ENCODE results near the gene TMEM238. TPM values are rescaled to one million over a fixed set of nuclear protein-coding genes. Genes with fewer than 3 reads are reported as not detected.
"Not testable (repeated sequence)": the region's sequence is repeated elsewhere in the genome, so short reads cannot be mapped to it uniquely, and the experiment has no call there.

Gene TMEM238
- total RNA-seq, 1 donor from 2014 or later, result 14.8 TPM

- intact Hi-C loops (cut with micrococcal nuclease), result no loop called here
These were observed 38.8 kb downstream of the TMEM238 start for GRCh38 chr19:55345101-55345817.

GRCh38 chr19:55344444-55344843 lies 39.6 kb downstream of the TMEM238 start:
- intact Hi-C loops (cut with micrococcal nuclease), result no loop called here

GRCh38 chr19:55341595-55342531 lies 42.2 kb downstream of the TMEM238 start:
- intact Hi-C loops (cut with micrococcal nuclease), result no loop called here

GRCh38 chr19:55341171-55341588 lies 42.9 kb downstream of the TMEM238 start:
- intact Hi-C loops (cut with micrococcal nuclease), result no loop called here

GRCh38 chr19:55340784-55341147 lies 43.3 kb downstream of the TMEM238 start:
- intact Hi-C loops (cut with micrococcal nuclease), result no loop called here

- intact Hi-C loops (cut with micrococcal nuclease), result loop anchor here (1.0 to 2.0 kb wide), 19 partner anchors 14 to 1203 kb away; partner anchors contain the start of genes CNOT3, COX6B2, FIZ1 and HSPBP1
These were observed 44.0 kb downstream of the TMEM238 start for GRCh38 chr19:55339889-55340783.

- intact Hi-C loops (cut with micrococcal nuclease), result loop anchor here (1.0 to 2.0 kb wide), 19 partner anchors 15 to 1202 kb away; partner anchors contain the start of genes CNOT3, COX6B2, FIZ1 and HSPBP1
These were observed 44.8 kb downstream of the TMEM238 start, which contains the start of gene KMT5C for GRCh38 chr19:55339105-55339888. TSS of gene KMT5C (plus strand) at chr19:55339876. CDS start at chr19:55341937, 2,061 bp downstream.

- intact Hi-C loops (cut with micrococcal nuclease), result no loop called here
These were observed 48.0 kb downstream of the TMEM238 start for GRCh38 chr19:55336101-55336500.

GRCh38 chr19:55333870-55334269 lies 50.2 kb downstream of the TMEM238 start:
- intact Hi-C loops (cut with micrococcal nuclease), result no loop called here

- intact Hi-C loops (cut with micrococcal nuclease), result not testable (repeated sequence)
These were observed 54.3 kb downstream of the TMEM238 start for GRCh38 chr19:55329791-55330190.

Other genes with a start within 250 kb of the TMEM238 start
- gene TNNT1, start 235.1 kb downstream of the TMEM238 start, total RNA-seq, result not detected in 2 replicates
- 0.63 TPM in 1 of 2 replicates, not detected in the other for gene TNNI3, start 226.6 kb downstream of the TMEM238 start, total RNA-seq
- gene DNAAF3, start 217.7 kb downstream of the TMEM238 start, total RNA-seq, result not detected in 2 replicates
- not detected in 2 replicates for gene SYT5, start 204.0 kb downstream of the TMEM238 start, total RNA-seq
- 0.05 and 0.07 TPM in 2 replicates for gene PTPRH, start 174.8 kb downstream of the TMEM238 start, total RNA-seq
- gene TMEM86B, start 155.5 kb downstream of the TMEM238 start, total RNA-seq, result 11.2 and 12.6 TPM in 2 replicates
- 242 and 247 TPM in 2 replicates for gene PPP6R1, start 125.3 kb downstream of the TMEM238 start, total RNA-seq
- gene HSPBP1, start 104.2 kb downstream of the TMEM238 start, total RNA-seq, result 30.0 and 33.5 TPM in 2 replicates
- 8.1 and 10.0 TPM in 2 replicates for gene BRSK1, start 100.3 kb downstream of the TMEM238 start, total RNA-seq
- gene TMEM150B, start 59.0 kb downstream of the TMEM238 start, total RNA-seq, result 0.93 and 1.4 TPM in 2 replicates
- gene KMT5C, start 44.4 kb downstream of the TMEM238 start, total RNA-seq, result 15.4 and 19.9 TPM in 2 replicates
- gene COX6B2, start 29.6 kb downstream of the TMEM238 start, total RNA-seq, result 0.44 and 0.51 TPM in 2 replicates
- gene GARIN5B, start 21.0 kb downstream of the TMEM238 start, total RNA-seq, result not detected in 2 replicates
- 0.51 and 0.74 TPM in 2 replicates for gene IL11, start 13.8 kb downstream of the TMEM238 start, total RNA-seq
- not detected in 2 replicates for gene TMEM190, start 7.5 kb downstream of the TMEM238 start, total RNA-seq
- 2,242 and 2,308 TPM in 2 replicates for gene RPL28, start 1.6 kb upstream of the TMEM238 start, total RNA-seq
- gene UBE2S, start 23.5 kb upstream of the TMEM238 start, total RNA-seq, result 167 and 180 TPM in 2 replicates
- not detected in 2 replicates for gene SHISA7, start 59.0 kb upstream of the TMEM238 start, total RNA-seq
- gene ISOC2, start 77.3 kb upstream of the TMEM238 start, total RNA-seq, result 18.3 and 22.5 TPM in 2 replicates
- gene C19orf85, start 80.5 kb upstream of the TMEM238 start, total RNA-seq, result not detected in 2 replicates
- 6.3 and 8.9 TPM in 2 replicates for gene ZNF628, start 92.3 kb upstream of the TMEM238 start, total RNA-seq
- 11.4 and 13.2 TPM in 2 replicates for gene NAT14, start 100.9 kb upstream of the TMEM238 start, total RNA-seq
- 0.15 and 0.39 TPM in 2 replicates for gene SSC5D, start 104.1 kb upstream of the TMEM238 start, total RNA-seq
- gene SBK2, start 152.8 kb upstream of the TMEM238 start, total RNA-seq, result not detected in 2 replicates
- gene SBK3, start 161.3 kb upstream of the TMEM238 start, total RNA-seq, result not detected in 2 replicates
- 7.3 and 8.0 TPM in 2 replicates for gene ZNF579, start 196.6 kb upstream of the TMEM238 start, total RNA-seq
- gene FIZ1, start 215.2 kb upstream of the TMEM238 start, total RNA-seq, result 14.9 and 15.5 TPM in 2 replicates
- 21.0 and 25.4 TPM in 2 replicates for gene ZNF524, start 216.0 kb upstream of the TMEM238 start, total RNA-seq
- gene ZNF865, start 221.4 kb upstream of the TMEM238 start, total RNA-seq, result 15.8 and 16.8 TPM in 2 replicates
- gene ZNF784, start 240.3 kb upstream of the TMEM238 start, total RNA-seq, result 4.6 and 4.7 TPM in 2 replicates

All from T-helper 1 cell treated with Interleukin-12 subunit alpha and Interleukin-12 subunit beta and Interleukin-4 antibody, amounts not matched to agents 30 ng/mL and 1 ng/mL, for 36 hours (primary cell).